Peyer's patch (tissue), 4 donors: ENCODE measurements around the gene SCN2A. TPM values are rescaled to one million over a fixed set of nuclear protein-coding genes. Genes with fewer than 3 reads are reported as not detected.

ENCODE experiments used
- DNase-seq, 3 donors: peaks; one replicate each; pipeline ENCODE4 v3.0.0-alpha.2; 2017 to 2019
- H3K27ac ChIP-seq, 4 donors: fragments of 200-600 bp; sonication (generic); one replicate each; pipeline ENCODE4 v1.5.1; 2016 to 2019
- H3K27me3 ChIP-seq, 2 donors: fragments of 200-600 bp; sonication (generic); one replicate each; pipeline ENCODE4 v1.5.1; 2019
- H3K36me3 ChIP-seq, 3 donors: fragments of 200-600 bp; sonication (generic); one replicate each; pipeline ENCODE4 v1.5.1; 2016 to 2019
- H3K4me1 ChIP-seq, 4 donors: fragments of 200-600 bp; sonication (generic); one replicate each; pipeline ENCODE4 v1.5.1; 2016 to 2019
- H3K4me3 ChIP-seq, 4 donors: fragments of 200-600 bp; sonication (generic); 1 replicate in 3 of 4; 2 replicates in 1 of 4; pipeline ENCODE4 v1.5.1; 2016 to 2019; ENCODE audit warnings: mild to moderate bottlenecking in 1 of 4
- H3K9me3 ChIP-seq, 4 donors: fragments of 200-600 bp; sonication (generic); one replicate each; pipeline ENCODE4 v1.5.1; 2016 to 2019; ENCODE audit warnings: mild to moderate bottlenecking in 1 of 4
- POLR2A ChIP-seq, 2 donors: fragments of 450-650 bp; IDR thresholded peaks; one replicate each; pipeline ENCODE4 v1.5.1; 2017; ENCODE audit warnings: antibody characterized with exemption in 2 of 2, mild to moderate bottlenecking in 2 of 2, moderate library complexity in 2 of 2
- total RNA-seq, 4 donors: library from RNA; depleted of rRNA; stranded (reverse); fragments of >200 nt; gene quantifications; one replicate each; pipeline ENCODE4 v1.1.0, GENCODE V29; 2016
- TF ChIP-seq, protein P1 (sequence below), 6 experiments: fragments of 450-650 bp in 4 of 6; fragments of 200-600 bp in 2 of 6; sonication (generic) in 1 of 6; IDR thresholded peaks; one replicate each; pipeline ENCODE4 v1.5.1; 2017 to 2019; ENCODE audit warnings: antibody characterized with exemption in 6 of 6, mild to moderate bottlenecking in 3 of 6, moderate library complexity in 1 of 6

SCN2A gene
- total RNA-seq, 4 donors from 2014 or later, result 0.54 to 4.1 TPM; not detected in 2

DNA sequence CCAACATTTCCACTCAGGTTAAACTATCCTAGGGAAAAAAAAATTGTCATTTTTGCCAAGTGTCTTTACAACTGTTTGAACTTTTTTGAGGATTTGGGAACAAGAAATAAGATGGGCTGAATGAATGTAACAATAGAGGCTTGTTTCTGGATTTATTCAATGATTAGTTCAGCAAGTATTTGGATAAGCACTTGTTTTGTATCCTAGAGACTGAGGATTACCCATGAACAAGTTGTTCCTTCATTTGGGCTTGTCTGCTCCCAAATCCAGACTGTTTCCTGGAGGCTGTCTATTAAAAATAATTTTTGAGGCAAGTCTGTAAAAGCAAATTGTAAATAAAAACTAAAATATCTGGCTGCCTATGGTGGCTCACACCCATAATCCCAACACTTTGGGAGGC, 168.3 kb downstream of the SCN2A start:
- no peaks in the 10 kb centered on the region for H3K4me1 ChIP-seq
- DNase-seq, result no peak
- H3K27me3 ChIP-seq, result no peaks in the 10 kb centered on the region
- TF ChIP-seq, protein P1, sequence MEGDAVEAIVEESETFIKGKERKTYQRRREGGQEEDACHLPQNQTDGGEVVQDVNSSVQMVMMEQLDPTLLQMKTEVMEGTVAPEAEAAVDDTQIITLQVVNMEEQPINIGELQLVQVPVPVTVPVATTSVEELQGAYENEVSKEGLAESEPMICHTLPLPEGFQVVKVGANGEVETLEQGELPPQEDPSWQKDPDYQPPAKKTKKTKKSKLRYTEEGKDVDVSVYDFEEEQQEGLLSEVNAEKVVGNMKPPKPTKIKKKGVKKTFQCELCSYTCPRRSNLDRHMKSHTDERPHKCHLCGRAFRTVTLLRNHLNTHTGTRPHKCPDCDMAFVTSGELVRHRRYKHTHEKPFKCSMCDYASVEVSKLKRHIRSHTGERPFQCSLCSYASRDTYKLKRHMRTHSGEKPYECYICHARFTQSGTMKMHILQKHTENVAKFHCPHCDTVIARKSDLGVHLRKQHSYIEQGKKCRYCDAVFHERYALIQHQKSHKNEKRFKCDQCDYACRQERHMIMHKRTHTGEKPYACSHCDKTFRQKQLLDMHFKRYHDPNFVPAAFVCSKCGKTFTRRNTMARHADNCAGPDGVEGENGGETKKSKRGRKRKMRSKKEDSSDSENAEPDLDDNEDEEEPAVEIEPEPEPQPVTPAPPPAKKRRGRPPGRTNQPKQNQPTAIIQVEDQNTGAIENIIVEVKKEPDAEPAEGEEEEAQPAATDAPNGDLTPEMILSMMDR (IDR thresholded peaks at IDR 0.05), result no peak
- no peak for TF ChIP-seq POLR2A (IDR thresholded peaks at IDR 0.05)
- H3K27ac ChIP-seq, result no peak overlapping the region
- H3K4me3 ChIP-seq, result no peak overlapping the region
- no peaks in the 10 kb centered on the region for H3K9me3 ChIP-seq
- H3K36me3 ChIP-seq, result no peaks in the 10 kb centered on the region

DNA sequence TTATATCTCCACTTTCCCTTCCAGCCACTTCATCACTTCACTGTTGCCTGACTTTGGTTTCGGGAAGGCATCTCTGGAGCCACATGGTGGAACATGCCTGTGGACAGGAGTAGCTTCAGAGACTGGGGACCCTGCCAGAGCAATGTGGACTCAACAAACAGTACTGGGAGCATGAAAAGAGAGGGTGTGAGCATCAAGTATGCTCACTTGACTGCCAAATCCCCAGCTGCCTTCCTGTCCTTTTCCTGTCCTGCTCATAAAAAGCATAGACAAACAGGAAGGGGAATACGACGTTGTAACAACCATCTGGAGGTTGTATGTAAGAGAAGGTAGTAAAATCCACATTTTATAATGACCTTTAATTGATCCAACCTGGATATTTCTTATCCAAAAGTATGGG, 169.0 kb downstream of the SCN2A start:
- no peak for DNase-seq
- H3K4me1 ChIP-seq, result no peaks in the 10 kb centered on the region
- TF ChIP-seq, protein P1 (IDR thresholded peaks at IDR 0.05), result no peak
- no peak for TF ChIP-seq POLR2A (IDR thresholded peaks at IDR 0.05)
- H3K36me3 ChIP-seq, result no peaks in the 10 kb centered on the region
- no peak overlapping the region for H3K27ac ChIP-seq
- no peak overlapping the region for H3K4me3 ChIP-seq
- H3K27me3 ChIP-seq, result no peaks in the 10 kb centered on the region
- H3K9me3 ChIP-seq, result no peaks in the 10 kb centered on the region

DNA sequence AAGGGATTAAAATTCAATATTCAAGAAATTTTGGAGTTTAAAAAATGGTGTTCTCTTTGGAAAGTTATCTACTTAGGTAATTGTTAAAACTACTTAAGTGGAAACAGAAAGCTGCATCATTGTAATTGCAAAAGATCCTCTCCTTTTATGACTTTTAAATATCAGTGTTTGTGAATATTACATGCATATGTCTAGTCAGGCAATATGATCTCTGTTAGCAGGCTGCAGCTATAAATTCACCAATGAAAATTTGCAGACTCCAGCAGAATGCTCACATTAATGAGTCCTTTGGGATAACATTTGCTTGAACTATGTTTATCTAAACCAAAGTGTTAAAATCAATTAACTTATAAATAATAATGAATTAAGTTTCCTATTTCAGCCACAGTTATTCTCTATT, 171.1 kb downstream of the SCN2A start:
- Histone ChIP-seq H3K27me3 (no peaks in the 10 kb centered on the region), H3K9me3 (no peaks in the 10 kb centered on the region), H3K4me1 (no peaks in the 10 kb centered on the region), H3K4me3 (no peak overlapping the region), H3K27ac (no peak overlapping the region), H3K36me3 (no peaks in the 10 kb centered on the region)
- no peak for DNase-seq
- TF ChIP-seq, protein P1 (IDR thresholded peaks at IDR 0.05), result no peak
- TF ChIP-seq POLR2A (IDR thresholded peaks at IDR 0.05), result no peak

DNA sequence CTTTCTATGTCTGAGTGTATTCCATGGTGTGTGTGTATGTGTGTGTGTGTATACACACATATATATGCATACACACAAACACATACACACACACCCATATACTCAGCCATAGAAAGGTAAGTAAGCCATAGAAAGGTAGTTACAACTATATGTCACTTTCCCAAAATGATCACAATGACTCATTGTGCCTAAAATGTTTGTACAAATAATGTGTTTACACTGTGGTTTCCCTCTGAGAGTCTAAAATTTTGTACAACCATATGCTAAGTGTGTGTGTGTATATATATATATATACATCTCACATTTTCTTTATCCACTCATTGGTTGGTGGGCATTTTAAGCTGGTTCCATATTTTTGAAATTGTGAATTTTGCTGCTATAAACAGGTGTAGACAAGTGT, 175.0 kb downstream of the SCN2A start:
- no peak overlapping the region for H3K4me3 ChIP-seq

DNA sequence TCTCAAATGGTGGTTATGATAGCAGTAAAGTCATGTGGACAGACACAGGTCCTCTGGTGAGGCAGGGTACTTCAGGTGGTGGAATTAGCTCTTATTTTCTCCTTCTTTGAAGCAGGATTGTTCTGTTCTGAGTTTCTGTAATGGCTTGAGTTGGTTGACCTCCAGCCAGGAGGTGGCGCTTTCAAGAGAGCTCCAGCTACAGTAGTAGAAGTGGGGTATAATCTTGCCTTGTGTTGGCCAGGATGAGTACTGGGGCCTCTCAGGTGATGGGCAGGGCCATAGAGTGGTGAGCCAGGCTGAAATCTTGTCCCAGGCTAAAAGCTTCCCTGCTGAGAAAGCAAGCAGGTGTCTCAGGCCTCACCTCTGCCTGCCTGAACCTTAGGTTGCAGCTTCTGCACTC, 177.8 kb downstream of the SCN2A start:
- H3K27me3 ChIP-seq, result no peaks in the 10 kb centered on the region
- H3K4me3 ChIP-seq, result no peak overlapping the region
- no peak overlapping the region for H3K27ac ChIP-seq
- H3K9me3 ChIP-seq, result peaks cover 0 to 3% (median 0%) of the 10 kb centered on the region in 4 donors
- DNase-seq, result no peak
- TF ChIP-seq POLR2A (IDR thresholded peaks at IDR 0.05), result no peak
- TF ChIP-seq, protein P1 (IDR thresholded peaks at IDR 0.05), result no peak
- no peaks in the 10 kb centered on the region for H3K36me3 ChIP-seq
- H3K4me1 ChIP-seq, result no peaks in the 10 kb centered on the region

More for the DNA sequence above, 175.0 kb downstream of the SCN2A start:
- Histone ChIP-seq H3K9me3 (peaks cover 0 to 3% (median 0%) of the 10 kb centered on the region in 4 donors), H3K4me1 (no peaks in the 10 kb centered on the region), H3K27ac (no peak overlapping the region), H3K27me3 (no peaks in the 10 kb centered on the region), H3K36me3 (no peaks in the 10 kb centered on the region)
- TF ChIP-seq, protein P1 (IDR thresholded peaks at IDR 0.05), result no peak
- no peak for TF ChIP-seq POLR2A (IDR thresholded peaks at IDR 0.05)
- DNase-seq, result no peak

DNA sequence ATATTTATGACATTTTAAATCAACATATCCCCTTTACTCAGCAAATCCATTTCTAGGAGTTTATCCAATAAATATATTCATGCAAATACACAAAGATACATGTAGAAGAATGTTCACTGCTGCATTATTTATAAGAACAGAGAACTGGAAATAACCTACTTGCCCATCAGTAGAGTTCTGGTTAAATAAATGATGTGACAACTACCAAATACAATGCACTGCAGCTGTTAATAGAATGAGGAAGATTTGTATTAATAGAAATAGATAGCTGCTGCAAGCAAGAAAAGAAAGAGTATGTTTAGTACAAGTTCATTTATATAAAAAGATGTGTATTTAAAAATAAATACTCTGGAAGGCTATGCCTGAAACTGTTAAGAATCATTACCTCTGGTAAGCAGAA, 181.0 kb downstream of the SCN2A start:
- no peak for TF ChIP-seq POLR2A (IDR thresholded peaks at IDR 0.05)
- TF ChIP-seq, protein P1 (IDR thresholded peaks at IDR 0.05), result no peak
- Histone ChIP-seq H3K27ac (no peak overlapping the region), H3K36me3 (no peaks in the 10 kb centered on the region), H3K4me1 (no peaks in the 10 kb centered on the region), H3K27me3 (no peaks in the 10 kb centered on the region), H3K9me3 (peaks cover 0 to 3% (median 0%) of the 10 kb centered on the region in 4 donors), H3K4me3 (no peak overlapping the region)
- no peak for DNase-seq
